Loucy (cell line): ENCODE results near the gene PRKD2.

Experiments used
- EZH2phosphoT487 ChIP-seq: fragments of 200-600 bp; IDR thresholded peaks from 2 replicates; pipeline ENCODE4 v1.6.1; 2018; ENCODE audit warnings: antibody characterized with exemption, mild to moderate bottlenecking, moderate library complexity, borderline replicate concordance
- TF ChIP-seq, protein P1 (sequence below): fragments of 200-600 bp; sonication (generic); conservative IDR thresholded peaks from 2 replicates; pipeline ENCODE4 v1.5.1; 2014; ENCODE audit warnings: mild to moderate bottlenecking, antibody characterized with exemption, low read length

DNA sequence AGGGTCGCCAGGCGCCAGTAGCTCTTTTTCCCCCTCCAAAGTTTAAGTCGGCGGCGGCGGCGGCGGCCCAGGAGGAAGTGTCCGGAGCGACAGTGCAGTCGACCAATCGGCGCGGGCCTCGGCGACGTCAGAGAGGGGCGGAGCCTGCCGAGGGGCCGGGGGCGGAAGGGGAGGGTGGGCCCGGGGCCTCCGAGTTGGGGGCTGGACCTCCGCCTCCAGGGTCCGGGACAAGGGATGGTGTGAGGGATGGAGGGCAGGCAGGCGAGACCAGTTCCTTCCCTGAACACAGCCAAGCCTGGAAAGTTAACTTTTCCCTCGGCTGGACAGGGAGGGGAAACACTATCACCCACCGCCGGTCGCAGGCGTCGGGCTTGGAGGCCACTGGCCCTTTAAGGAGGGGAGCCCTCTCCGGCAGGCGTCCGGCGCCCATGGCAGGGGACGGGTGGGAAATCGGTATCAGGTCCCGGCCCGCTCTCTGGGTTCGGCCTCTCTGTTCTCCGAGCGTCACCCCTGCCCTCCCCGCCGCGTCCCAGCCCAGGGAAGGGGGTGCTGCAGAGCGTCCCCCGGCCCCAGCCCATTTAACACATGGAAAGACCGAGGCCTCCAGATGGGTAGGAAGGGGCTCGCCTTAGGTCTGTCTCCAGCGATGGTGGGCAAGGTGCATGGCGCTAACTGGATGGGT lies at the start of gene PRKD2:
- TF ChIP-seq, protein P1, sequence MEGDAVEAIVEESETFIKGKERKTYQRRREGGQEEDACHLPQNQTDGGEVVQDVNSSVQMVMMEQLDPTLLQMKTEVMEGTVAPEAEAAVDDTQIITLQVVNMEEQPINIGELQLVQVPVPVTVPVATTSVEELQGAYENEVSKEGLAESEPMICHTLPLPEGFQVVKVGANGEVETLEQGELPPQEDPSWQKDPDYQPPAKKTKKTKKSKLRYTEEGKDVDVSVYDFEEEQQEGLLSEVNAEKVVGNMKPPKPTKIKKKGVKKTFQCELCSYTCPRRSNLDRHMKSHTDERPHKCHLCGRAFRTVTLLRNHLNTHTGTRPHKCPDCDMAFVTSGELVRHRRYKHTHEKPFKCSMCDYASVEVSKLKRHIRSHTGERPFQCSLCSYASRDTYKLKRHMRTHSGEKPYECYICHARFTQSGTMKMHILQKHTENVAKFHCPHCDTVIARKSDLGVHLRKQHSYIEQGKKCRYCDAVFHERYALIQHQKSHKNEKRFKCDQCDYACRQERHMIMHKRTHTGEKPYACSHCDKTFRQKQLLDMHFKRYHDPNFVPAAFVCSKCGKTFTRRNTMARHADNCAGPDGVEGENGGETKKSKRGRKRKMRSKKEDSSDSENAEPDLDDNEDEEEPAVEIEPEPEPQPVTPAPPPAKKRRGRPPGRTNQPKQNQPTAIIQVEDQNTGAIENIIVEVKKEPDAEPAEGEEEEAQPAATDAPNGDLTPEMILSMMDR, result no peak
- no peak for TF ChIP-seq EZH2phosphoT487
